AG04450 (cell line): ENCODE measurements around the gene NAPEPLD. TPM values are rescaled to one million over a fixed set of nuclear protein-coding genes. Genes with fewer than 3 reads are reported as not detected.

ENCODE experiments used
- CTCF ChIA-PET: fragments of 300-600, 350-600 bp; formaldehyde crosslinking; extraction: SDS; loops from one replicate; lab custom pipeline; 2022; ENCODE audit warnings: antibody characterized with exemption, inconsistent platforms; lab: Charles Lee
- POLR2A ChIA-PET: fragments of 350-600 bp; formaldehyde crosslinking; extraction: SDS; loops from one replicate; lab custom pipeline; 2021; ENCODE audit warnings: antibody characterized with exemption, inconsistent platforms; lab: Yijun Ruan, JAX
- DNase-seq: peaks from one replicate; pipeline ENCODE4 v3.0.0-alpha.2; 2011; ENCODE audit warnings: low read depth, low spot score
- H3K27ac ChIP-seq: one replicate; pipeline ENCODE4 v1.5.1; 2012; ENCODE audit warnings: low read depth, low read length, control low read depth
- H3K27me3 ChIP-seq: one replicate; pipeline ENCODE4 v1.6.0; 2012; ENCODE audit warnings: low read length; ENCODE audit not compliant: control insufficient read depth, insufficient read depth
- H3K4me3 ChIP-seq: 2 replicates; pipeline ENCODE4 v1.5.1; 2011; ENCODE audit warnings: mild to moderate bottlenecking, low read depth, low read length, control low read depth
- H3K9me3 ChIP-seq: 2 replicates; pipeline ENCODE4 v1.5.1; 2012; ENCODE audit warnings: low read length; ENCODE audit not compliant: control insufficient read depth, insufficient read depth
- CTCF ChIP-seq: IDR thresholded peaks from 2 replicates; pipeline ENCODE4 v1.5.1; 2011; ENCODE audit warnings: low read depth, low read length, control low read depth, inconsistent platforms
- polyA plus RNA-seq: library from polyadenylated mRNA; depleted of rRNA; stranded (reverse); fragments of >200 nt; gene quantifications from 2 replicates; pipeline ENCODE4 v1.2.3, GENCODE V29; 2011

The NAPEPLD gene
- polyA plus RNA-seq, 1 experiment: 8.9 TPM

DNA sequence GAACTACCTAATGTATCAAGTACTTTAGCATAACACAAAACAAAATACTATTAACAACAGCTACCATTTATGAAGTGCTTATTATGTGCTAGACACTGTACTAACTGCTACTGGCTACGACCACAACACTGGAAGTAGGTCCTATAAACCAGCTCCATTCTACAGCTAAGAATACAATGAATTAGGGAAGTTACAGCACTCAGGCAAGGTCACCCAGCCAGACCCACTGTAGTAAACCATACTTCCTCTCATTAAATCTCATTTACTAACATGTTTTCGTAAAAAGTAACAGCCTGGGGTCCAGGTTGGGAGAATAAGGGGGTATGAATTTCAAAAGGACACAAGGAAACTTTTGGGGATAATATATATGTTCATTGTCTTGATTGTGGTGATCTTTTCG lies 25.4 kb downstream of the NAPEPLD start:
- no peak for DNase-seq
- Histone ChIP-seq H3K9me3 (no peaks in the 10 kb centered on the region), H3K4me3 (no peak overlapping the region), H3K27ac (no peak overlapping the region), H3K27me3 (no peaks in the 10 kb centered on the region)
- ChIA-PET POLR2A (interaction anchor here (0.6 kb wide), 1 partner anchor 260 kb away, joined by 3 read pairs; no protein-coding TSS in a partner anchor), CTCF (no interaction called here)
- TF ChIP-seq CTCF: no peak

DNA sequence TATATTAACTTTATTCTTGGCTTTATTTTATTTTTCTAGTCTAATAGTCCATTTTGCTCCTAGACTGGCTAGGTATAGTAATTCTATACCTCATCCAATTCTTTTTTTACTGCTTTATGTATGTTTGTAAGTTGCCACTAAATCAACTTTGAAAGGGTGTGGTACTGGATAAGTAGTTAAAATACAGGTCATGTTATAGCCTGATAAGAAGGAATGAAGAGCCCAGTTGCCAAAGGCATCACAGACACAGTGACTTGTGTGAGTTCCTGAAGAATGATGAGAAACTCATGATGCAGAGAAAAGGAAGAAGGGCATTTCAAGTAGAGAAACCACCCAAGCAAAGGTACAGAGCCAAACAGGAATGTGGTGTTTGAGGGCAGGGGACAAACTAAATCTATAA lies 27.3 kb downstream of the NAPEPLD start:
- no peak for TF ChIP-seq CTCF
- CTCF ChIA-PET: no interaction called here
- no peak overlapping the region for H3K4me3 ChIP-seq
- no peak for DNase-seq
- no peak overlapping the region for H3K27ac ChIP-seq
- no peaks in the 10 kb centered on the region for H3K9me3 ChIP-seq
- POLR2A ChIA-PET: no interaction called here
- H3K27me3 ChIP-seq: no peaks in the 10 kb centered on the region

- no peaks in the 10 kb centered on the region for H3K9me3 ChIP-seq
- CTCF ChIA-PET: interaction anchor here (0.9 to 1.0 kb wide), 2 partner anchors 9 to 59 kb away, joined by 3 to 5 read pairs; no protein-coding TSS in a partner anchor
- no peaks in the 10 kb centered on the region for H3K27me3 ChIP-seq
- no peak overlapping the region for H3K27ac ChIP-seq
- POLR2A ChIA-PET: no interaction called here
- H3K4me3 ChIP-seq: no peak overlapping the region
- no peak for TF ChIP-seq CTCF
- no peak for DNase-seq
Observed at GRCh38 chr7:103120362-103120761, 28.5 kb downstream of the NAPEPLD start.

- DNase-seq: no peak
- ChIA-PET POLR2A (no interaction called here), CTCF (interaction anchor here (0.9 to 1.0 kb wide), 2 partner anchors 10 to 58 kb away, joined by 3 to 5 read pairs; no protein-coding TSS in a partner anchor)
- Histone ChIP-seq H3K27ac (no peak overlapping the region), H3K9me3 (no peaks in the 10 kb centered on the region), H3K27me3 (no peaks in the 10 kb centered on the region), H3K4me3 (no peak overlapping the region)
- TF ChIP-seq CTCF: no peak
Observed at GRCh38 chr7:103119791-103120291, 29.1 kb downstream of the NAPEPLD start.

DNA sequence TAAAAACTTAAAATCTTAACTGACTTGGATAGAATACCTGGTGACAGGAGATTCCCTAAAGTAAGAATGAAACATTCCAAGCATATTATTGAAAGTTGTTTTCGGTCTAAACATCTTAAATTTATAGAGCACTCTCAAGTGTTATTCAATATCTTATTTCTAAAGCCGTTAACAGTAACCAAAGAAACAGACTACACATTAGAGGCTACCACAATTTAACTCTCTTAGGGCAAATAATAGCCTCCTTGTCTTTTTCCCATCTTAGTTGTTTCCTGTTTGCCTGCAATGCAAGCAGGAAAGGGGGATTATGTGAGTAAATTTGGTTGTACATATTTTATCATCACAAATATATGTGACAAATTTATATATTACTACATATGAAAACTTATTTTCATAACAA lies 31.4 kb downstream of the NAPEPLD start:
- Histone ChIP-seq H3K27me3 (no peaks in the 10 kb centered on the region), H3K27ac (no peak overlapping the region), H3K4me3 (no peak overlapping the region), H3K9me3 (no peaks in the 10 kb centered on the region)
- POLR2A ChIA-PET: no interaction called here
- TF ChIP-seq CTCF: no peak
- CTCF ChIA-PET: no interaction called here
- DNase-seq: no peak
